ENCODE measurements around the gene HSPG2.
"Not testable (repeated sequence)": the region's sequence is repeated elsewhere in the genome, so short reads cannot be mapped to it uniquely, and the experiment has no call there.

DNA sequence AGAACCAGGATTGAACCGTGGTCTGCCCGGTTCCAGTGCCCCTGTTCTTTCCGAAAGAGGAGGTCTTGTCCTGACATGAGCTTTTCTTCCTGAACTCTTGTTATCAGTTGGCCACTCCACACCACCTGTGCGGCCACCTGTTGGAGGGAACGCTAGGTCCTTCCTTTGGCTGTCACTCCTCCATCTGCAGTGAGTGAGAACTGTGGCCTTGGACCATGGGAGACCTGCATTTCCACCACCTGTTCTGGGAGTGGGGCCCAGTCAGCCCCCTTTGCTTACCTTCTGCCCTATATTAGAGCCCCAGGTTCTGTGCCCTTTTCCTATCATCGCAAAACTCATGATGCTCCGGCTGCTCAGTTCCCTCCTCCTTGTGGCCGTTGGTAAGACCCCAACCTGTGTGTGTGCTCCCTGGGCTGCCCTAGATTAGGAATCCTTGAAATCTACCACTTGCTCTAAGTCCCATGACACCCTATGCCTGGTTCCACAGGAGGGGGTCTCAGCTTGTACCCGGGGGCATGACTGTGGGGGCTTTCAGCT is 39.7 kb upstream of the HSPG2 start, which contains the start of gene CELA3B:
- TF ChIP-seq, protein P1, sequence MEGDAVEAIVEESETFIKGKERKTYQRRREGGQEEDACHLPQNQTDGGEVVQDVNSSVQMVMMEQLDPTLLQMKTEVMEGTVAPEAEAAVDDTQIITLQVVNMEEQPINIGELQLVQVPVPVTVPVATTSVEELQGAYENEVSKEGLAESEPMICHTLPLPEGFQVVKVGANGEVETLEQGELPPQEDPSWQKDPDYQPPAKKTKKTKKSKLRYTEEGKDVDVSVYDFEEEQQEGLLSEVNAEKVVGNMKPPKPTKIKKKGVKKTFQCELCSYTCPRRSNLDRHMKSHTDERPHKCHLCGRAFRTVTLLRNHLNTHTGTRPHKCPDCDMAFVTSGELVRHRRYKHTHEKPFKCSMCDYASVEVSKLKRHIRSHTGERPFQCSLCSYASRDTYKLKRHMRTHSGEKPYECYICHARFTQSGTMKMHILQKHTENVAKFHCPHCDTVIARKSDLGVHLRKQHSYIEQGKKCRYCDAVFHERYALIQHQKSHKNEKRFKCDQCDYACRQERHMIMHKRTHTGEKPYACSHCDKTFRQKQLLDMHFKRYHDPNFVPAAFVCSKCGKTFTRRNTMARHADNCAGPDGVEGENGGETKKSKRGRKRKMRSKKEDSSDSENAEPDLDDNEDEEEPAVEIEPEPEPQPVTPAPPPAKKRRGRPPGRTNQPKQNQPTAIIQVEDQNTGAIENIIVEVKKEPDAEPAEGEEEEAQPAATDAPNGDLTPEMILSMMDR (conservative IDR thresholded peaks at IDR 0.05; ENCODE audit: low read depth, low read length) = not testable (repeated sequence)
- TF ChIP-seq EZH2 (IDR thresholded peaks at IDR 0.05; ENCODE audit: low read length, unreplicated experiment) = not testable (repeated sequence)

All from PC-3 (cell line).